ENCODE measurements around the gene CRTC2.
"Not testable (repeated sequence)": the region's sequence is repeated elsewhere in the genome, so short reads cannot be mapped to it uniquely, and the experiment has no call there.

Gene CRTC2

DNA sequence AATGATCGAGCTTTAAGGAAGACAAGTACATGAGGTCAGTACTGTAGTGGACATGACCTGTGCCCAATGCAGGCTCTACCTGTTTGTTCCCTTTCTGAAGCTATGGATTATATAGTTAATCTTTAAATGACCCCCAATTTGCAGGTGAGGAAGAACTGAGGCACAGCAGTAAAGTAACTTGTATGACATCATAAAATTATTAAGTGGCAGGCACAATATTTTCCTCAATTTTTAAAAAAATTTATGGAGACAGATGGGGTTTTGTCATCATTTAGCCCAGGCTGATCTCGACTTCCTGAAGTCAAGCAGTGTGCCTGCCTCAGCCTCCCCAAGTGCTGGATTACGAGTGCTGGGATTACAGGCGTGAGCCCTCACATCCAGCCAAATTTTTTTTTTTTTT lies 32.0 kb downstream of the CRTC2 start:
- DNase-seq = no peak

DNA sequence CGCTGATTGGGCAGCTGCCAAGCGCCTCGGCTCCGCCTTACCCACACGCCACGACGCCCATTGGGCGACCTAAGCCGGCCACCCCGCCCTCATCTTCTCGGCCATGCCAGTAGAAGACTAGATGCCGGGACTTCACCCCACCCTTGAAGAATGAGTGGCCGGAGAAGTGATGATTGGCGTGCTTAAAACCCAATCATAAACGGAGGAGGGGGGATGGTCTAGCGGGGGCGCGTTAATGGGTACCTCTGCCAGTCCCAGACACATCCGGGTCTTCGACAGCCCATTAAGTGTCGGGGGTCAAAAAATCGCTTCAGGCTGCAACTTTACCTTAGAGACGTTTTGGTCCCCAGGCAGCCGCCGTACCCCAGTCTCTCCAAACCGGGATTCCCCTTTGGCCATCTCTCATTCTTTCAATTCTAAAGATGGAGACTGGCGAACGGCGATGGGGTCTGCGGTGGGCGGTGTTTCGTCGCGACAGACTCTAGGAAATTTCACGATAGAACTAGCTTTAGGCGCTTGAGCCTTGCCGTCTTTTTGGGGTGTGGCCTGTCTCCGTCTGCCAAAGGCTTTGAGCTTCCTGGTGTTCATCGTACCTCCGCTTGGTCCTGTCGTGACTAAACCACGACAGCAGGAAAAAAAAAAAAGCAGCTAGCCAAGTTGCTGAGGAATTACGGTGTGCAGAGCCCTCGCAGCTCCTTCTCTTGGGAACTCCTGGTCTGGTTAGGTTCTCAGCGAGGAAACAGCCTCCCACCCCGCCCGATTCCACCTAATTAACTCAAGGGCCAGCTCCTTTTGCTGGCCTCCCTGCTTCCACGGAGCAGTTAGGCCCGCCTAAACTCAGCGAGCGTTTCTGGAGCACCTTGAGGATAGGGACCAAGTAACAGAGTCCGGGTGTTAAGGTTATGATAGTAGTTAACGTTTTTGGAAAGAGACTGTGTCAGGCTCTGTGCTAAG lies 35.2 kb downstream of the CRTC2 start, which contains the start of gene GATAD2B:
GATAD2B (minus strand) TSS at position 1 of the 954 bp plus-strand sequence. CDS start 94,625 bp downstream, outside the sequence.
- peak; percentile 100 for DNase-seq

DNA sequence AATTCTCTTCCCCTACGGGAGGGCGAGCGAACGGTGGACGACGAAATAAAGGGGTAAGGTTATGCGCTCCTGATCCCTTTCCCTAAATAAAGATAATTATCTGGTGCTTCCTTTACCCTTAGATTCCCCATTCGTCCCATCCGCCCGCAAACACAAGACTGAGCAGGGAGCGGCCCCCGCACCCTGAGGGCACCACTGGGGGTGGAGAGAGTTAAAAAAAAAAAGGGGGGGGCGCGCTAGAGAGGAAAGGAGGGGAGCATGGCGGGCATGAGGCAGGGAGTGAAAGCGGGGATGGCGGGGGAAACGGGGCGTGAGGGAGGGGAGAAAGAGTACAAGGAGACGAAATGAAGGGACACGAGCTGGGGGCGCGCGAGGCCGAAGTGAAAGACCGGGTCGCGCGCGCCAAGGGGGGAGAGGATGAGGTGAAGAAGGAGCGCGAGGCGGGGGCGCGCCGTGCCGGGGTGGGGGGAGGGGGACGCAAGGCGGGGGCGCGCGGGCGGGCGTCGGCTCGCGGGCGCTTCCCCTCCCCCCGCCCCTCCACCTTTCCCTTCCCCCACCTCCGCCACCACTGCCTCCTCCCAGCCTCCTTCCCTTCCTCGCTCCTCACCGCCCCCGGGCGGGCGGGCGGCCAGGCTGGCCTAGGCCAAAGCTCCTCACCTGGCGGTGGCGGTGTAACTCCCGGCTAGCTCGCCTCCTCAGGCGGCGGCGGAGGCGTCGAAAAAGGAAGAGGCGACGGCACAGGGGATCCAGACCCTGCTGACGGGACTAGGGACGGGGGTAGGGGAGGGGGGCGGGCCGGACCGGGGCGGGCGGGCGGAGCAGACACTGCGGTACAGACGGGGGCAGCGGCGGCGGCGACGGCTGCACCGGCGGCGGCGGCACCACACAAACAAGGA lies 36.1 kb downstream of the CRTC2 start:
- DNase-seq = no peak

DNA sequence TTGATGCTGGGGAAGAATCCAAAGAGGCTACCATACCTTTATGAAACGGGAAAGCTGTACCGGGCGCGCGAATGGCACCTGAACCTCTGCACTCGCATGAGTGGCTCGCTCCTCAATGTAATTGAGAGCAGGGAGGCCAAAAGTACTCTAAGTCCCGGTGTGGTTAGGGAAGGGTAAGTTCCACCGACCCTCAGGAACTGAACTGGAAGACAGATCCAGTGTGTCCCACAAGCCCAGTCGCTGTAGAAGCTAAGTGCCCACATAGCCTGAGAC lies 36.7 kb downstream of the CRTC2 start:
- no peak for DNase-seq

DNA sequence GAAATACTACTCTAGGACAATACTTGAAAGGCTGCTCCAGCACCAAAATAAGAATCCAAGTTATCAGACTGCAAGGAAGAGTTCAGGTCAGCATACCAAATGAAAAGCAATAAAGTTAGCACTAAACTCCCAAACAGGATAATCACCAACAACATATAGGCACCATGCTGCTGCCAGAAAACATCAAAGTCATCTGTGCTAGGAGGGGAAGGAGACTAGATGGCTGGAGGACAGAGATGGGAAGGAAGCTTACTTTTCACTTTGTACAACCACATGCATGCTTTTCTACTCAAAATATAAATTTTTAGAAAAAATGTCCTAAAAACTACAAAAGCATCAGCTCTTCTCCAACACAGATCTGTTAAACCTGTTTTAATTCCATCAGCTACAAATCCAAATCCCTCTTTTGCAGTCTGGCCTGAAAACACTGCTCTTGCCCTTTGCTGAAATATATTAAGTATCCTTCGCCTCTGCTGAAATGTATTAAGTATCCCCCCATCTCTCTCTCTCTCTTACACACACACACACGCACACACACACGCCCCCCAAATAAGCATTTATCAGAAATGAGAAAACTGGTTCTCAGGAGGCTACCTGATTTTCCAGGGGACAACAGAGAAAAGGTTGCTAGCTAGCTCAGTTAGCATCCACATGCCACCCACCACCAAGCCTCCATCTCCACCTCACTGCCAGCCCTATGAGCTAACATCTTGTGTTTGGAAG lies 37.2 kb downstream of the CRTC2 start:
- no peak for DNase-seq

DNA sequence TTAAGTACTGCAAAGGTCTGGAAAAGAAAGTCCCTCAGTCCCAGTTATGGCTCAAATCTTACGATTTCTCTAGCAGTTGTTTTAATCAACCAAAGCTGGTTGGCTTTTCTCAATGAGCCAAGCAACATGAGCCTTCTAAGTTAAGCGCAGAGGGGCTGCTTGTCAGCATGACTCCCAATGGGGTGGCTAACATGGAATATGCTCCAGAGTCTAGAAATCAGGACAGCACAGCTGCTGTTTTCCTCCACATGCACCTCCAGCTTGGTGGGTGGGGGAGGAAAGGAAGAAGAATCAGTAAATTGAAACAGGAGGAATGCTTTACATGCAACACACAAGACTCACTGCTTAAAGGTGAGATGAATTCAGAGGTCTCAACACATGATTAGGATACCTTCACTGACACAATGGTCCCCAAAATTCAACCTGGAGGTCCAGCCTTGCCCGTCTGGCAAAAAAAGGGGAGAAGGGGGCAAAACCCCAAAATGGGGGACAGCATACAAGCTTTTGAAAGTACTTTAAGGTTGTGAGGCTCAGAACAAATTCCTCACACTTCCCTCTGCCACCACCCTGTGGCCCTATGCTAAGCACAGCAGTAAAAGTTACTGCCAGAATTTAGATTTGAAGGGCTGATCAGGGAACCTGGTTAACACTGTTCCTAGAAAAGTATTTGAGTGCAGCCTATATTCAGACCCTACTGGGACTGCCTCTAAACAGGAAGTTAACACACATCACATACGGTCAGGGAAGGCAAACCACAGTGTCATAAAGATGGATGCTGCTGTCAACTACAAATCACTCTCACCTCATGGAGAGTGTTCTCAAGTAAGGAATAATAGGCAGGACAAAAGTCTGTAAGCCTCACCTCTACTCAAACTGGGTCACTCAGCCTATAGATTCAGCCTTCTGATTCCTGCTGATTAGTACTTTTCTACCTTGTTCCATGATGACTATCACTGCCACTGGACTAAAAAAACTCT lies 38.2 kb downstream of the CRTC2 start:
- no peak for DNase-seq

DNA sequence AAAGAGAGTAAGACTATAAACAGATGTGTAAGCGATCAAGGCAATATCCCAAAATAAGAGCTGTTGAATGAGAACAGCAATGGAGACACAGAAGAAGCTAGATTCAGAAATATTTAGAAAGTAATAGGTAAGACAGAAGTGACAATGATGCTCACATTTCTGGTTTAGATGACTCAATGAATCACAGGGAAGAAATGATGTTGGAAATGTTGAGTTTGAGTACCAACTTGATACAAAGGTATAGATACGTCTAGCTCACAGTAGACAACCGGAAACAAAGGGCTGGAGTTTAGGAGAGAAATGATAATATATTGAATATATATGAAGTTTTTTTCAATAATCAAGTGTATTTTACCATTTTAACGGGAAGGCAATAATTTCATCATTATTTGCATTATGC lies 42.1 kb downstream of the CRTC2 start:
- no peak for DNase-seq

DNA sequence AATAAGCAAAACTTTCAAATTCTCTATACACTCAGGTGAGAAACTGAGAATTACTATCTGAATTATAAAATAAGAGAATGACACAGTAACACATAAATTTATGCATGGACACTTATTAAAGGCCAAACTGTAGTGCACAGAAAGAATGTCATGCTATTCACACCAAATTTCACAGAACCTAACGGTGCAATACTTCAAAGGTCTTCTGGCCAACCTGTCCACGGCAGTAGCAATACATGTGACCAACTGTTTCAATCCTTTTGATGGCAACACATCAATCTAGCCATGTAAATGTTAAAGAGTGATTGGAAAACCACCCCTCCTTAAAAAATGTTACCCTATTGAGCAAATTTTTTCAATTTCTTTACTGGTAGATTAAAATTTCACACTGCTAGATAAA lies 46.1 kb downstream of the CRTC2 start:
- DNase-seq = no peak

DNA sequence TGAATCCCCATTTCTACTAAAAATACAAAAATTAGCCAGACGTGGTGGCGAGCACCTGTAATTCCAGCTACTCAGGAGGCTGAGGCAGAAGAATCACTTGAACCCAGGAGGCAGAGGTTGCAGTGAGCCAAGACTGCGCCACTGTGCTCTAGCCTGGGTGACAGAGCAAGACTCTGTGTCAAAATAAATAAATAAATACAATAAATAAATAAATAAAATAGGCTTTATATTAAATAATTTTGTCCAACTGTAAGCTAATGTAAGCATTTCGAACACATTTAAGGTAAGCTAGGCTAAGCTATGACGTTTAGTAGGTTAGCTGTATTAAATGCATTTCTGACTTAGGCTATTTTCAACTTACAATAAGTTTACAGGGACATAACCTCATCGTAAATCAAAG lies 47.9 kb downstream of the CRTC2 start:
- not testable (repeated sequence) for DNase-seq

DNA sequence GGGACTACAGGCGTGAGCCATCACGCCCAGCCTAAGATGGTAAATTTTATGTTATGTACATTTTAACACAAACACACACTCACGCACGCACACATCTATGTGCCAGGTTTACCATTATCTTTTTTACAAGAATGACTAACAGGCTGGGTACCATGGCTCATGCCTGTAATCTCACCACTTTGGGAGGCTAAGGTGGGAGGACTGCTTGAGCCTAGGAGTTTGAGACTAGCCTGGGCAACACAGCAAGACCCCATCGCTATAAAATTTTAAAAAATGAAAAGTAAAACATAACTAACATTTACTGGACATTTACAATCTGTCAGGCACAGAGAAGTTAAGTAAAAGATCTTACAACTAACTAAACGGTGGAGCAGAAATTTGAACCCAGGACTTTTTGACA lies 50.3 kb downstream of the CRTC2 start:
- DNase-seq = no peak

DNA sequence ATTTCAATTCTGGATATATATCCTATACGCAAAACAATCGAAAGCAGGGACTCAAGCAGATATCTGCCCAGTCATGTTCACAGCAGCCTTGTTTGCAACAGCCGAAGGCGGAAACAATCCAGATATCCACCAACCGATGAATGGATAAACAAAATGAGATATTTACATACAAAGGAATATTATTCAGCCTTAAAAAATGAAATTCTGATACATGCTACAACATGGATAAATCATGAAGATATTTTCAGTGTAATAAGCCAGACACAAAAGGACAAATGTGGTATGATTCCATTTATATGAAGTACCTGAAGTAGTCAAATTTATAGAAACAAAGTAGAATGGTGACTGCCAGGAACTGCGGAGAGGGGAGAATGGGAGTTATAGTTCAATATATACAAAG lies 51.3 kb downstream of the CRTC2 start:
- no peak for DNase-seq

DNA sequence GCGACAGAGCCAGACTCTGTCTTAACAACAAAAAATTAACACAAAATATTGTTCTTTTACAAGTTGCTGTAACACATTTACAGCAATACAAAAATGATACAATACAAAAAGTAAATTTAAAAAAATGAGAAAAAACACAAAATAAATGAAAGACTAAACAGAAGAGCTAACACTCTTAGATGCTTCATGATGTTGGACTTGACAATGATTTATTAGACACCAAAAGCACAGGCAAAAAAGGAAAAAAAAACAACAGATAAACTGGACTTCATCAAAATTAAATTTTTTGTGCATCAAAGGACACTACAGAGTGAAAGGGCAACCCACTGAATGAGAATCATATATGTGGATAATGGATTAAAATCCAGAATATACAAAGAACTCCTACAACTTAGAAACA lies 52.0 kb downstream of the CRTC2 start:
- no peak for DNase-seq

DNA sequence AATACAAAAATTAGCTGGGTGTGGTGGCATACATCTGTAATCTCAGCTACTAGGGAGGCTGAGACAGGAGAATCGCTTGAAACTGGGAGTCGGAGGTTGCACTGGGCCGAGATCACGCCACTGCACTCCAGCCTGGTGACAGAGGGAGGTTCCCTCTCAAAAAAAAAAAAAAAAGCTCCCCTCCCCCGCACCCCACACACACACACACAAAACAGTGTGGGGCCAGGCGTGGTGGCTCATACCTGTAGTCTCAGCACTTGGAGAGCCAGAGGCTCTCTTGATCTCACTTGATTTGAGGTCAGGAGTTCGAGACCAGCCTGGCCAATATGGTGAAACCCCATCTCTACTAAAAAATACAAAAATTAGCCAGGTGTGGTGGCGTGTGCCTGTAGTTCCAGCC lies 52.5 kb downstream of the CRTC2 start:
- not testable (repeated sequence) for DNase-seq

DNA sequence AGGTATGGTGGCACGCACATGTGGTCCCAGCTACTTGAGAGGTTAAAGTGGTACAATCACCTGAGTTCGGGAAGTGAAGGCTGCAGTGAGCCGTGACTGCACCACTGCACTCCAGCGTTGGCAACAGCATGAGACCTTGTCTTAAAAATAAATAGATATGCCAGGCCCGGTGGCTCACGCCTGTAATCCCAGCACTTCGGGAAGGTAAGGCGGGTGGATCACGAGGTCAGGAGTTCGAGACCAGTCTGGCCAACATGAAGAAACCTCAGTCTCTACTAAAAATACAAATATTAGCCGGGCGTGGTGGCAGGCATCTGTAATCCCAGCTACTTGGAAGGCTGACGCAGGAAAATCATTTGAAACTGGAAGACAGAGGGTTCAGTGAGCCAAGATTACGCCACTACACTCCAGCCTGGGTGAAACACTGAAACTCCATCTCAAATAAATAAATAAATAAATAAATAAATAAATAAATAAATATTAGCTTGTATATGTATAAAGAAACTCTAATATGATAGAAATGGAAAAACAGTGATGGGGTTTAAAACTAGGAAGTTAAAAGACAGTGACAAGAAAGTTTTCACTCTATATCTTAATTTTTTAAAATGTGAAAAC lies 54.5 kb downstream of the CRTC2 start:
- no peak for DNase-seq

DNA sequence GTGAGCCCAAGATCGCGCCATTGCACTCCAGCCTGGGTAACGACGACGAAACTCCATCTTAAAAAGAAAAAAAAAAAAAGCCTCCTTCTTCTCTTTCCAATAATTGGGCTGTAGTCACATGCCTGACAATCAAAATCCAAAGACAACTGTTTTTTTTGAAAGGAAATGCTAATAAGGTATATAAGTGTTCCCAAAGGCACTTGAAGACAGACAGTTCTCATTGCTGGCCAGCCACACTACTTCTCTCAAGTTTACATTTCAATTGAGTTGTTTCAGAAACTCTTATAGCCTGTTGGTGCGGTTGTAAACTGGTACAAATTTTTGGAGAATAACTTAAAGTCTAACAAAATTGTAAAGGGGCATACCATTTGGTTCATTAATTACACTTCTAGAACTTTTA lies 58.9 kb downstream of the CRTC2 start:
- no peak for DNase-seq

Measured in NCI-H2081 treated with DMSO at 0.1 percent for 48 hours (cell line).